Measurements from ENCODE around the gene VSIG10L2.

Gene VSIG10L2

GRCh38 chr11:125930076-125930450, 15.8 kb upstream of the VSIG10L2 start:
- no peak for DNase-seq

GRCh38 chr11:125931116-125931515, 14.7 kb upstream of the VSIG10L2 start:
- no peak for DNase-seq

GRCh38 chr11:125931668-125932067, 14.2 kb upstream of the VSIG10L2 start:
- DNase-seq = no peak

GRCh38 chr11:125932301-125932700, 13.5 kb upstream of the VSIG10L2 start:
- no peak for DNase-seq

- DNase-seq = no peak
Measured at GRCh38 chr11:125933030-125933813, 12.6 kb upstream of the VSIG10L2 start.

- no peak for DNase-seq
Measured at GRCh38 chr11:125934473-125934872, 11.4 kb upstream of the VSIG10L2 start.

GRCh38 chr11:125935056-125935455, 10.8 kb upstream of the VSIG10L2 start:
- no peak for DNase-seq

- DNase-seq = no peak
Measured at GRCh38 chr11:125935618-125936199, 10.1 kb upstream of the VSIG10L2 start.

- no peak for DNase-seq
Measured at GRCh38 chr11:125938418-125938817, 7.4 kb upstream of the VSIG10L2 start.

GRCh38 chr11:125939081-125939521, 6.7 kb upstream of the VSIG10L2 start:
- DNase-seq = no peak

GRCh38 chr11:125940145-125940544, 5.7 kb upstream of the VSIG10L2 start:
- no peak for DNase-seq

- DNase-seq = no peak
Measured at GRCh38 chr11:125941267-125941618, 4.6 kb upstream of the VSIG10L2 start.

- DNase-seq = no peak
Measured at GRCh38 chr11:125941619-125942611, 3.9 kb upstream of the VSIG10L2 start.

GRCh38 chr11:125942771-125943428, 2.9 kb upstream of the VSIG10L2 start:
- no peak for DNase-seq

- DNase-seq = no peak
Measured at GRCh38 chr11:125943661-125944349, 2.0 kb upstream of the VSIG10L2 start.

GRCh38 chr11:125944350-125945010, 1.4 kb upstream of the VSIG10L2 start:
- DNase-seq = no peak

- DNase-seq = no peak
Measured at GRCh38 chr11:125945011-125945796, 640 bp upstream of the VSIG10L2 start.

GRCh38 chr11:125946712-125947418, 1.0 kb downstream of the VSIG10L2 start:
- DNase-seq = no peak

GRCh38 chr11:125947419-125948277, 1.8 kb downstream of the VSIG10L2 start:
- no peak for DNase-seq

All from T1000 (cell line).